ENCODE data around the gene METTL8. TPM values are rescaled to one million over a fixed set of nuclear protein-coding genes. Genes with fewer than 3 reads are reported as not detected.
"Not testable (repeated sequence)": the region's sequence is repeated elsewhere in the genome, so short reads cannot be mapped to it uniquely, and the experiment has no call there.

The METTL8 gene
- polyA plus RNA-seq, 3 donors: 13.9 to 17.3 (median 16.8) TPM

DNA sequence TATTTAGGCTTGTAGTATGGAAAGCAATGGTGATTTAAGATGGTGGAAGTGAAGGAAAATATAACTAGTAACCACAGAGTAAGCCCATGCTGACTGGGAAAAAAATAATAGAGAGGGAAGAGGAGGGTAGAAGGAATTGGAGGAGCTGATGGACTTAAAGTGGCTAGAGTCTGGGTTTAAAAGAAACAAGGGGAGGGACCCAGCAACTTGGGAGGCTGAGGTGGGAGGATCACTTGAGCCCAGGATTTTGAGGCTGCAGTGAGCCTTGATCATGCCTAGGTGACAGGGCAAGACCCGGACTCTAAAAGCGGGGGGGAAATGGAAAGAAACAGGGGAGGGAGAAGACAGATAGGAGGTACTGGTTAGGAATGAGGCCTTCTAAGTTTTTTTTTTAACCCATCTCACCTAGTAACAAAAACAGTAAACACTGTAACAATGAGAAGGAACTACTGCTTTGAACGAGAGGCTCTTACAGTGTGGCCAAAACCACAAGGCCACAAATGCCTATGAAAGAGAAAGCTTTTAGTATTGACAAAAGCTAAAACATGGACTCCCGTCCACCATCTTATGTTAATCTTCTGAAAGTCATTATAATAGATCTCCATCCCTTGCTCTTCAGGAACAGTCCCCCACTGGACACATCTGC is 26.6 kb downstream of the METTL8 start:
- no peak for DNase-seq (ENCODE audit: extremely low read depth in 1 of 11, low read depth in 9 of 11, low spot score in 4 of 11)

DNA sequence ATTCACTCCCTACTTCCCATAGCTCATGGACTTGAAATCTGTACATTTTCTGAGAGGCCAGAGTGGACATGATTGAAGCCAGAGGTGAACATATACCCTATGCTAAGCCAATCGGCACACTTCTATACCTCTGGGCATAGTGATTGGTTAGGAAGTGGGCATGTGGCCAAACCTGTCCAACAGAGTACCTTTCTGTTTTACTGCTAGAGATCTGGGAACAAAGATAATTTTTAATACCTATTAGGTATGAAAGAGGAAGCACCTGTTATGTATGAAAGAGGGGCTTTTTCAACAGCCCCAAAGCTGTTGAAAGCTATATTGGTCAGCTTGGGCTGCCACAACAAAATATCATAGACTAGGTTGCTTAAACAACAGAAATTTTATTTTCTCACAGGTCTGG is 27.7 kb downstream of the METTL8 start:
- no peak for DNase-seq (ENCODE audit: extremely low read depth in 1 of 11, low read depth in 9 of 11, low spot score in 4 of 11)

GRCh38 chr2:171405546-171405945 is 28.2 kb downstream of the METTL8 start:
- DNase-seq (ENCODE audit: extremely low read depth in 1 of 11, low read depth in 9 of 11, low spot score in 4 of 11): no peak

GRCh38 chr2:171404719-171405118 is 29.1 kb downstream of the METTL8 start:
- DNase-seq (ENCODE audit: extremely low read depth in 1 of 11, low read depth in 9 of 11, low spot score in 4 of 11): no peak

DNA sequence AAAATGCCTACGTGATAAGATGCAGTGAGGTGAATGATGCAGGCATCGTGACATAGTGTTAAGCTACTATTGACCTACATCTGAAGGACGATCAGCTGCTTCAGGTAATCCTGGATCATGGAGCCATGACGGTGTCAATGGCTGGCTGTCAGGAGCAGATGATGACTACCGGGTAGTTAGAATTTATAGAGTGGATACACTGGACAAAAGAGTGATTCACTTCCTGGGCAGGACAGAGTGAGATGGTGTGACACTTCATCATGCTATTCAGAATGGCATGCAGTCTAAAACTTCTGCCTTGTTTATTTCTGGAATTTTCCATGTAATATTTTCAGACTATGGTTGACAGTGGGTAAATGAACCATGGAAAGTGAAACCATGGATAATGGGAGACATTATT is 29.5 kb downstream of the METTL8 start:
- DNase-seq (ENCODE audit: extremely low read depth in 1 of 11, low read depth in 9 of 11, low spot score in 4 of 11): no peak

GRCh38 chr2:171402906-171403580 is 30.7 kb downstream of the METTL8 start:
- DNase-seq (ENCODE audit: extremely low read depth in 1 of 11, low read depth in 9 of 11, low spot score in 4 of 11): no peak

DNA sequence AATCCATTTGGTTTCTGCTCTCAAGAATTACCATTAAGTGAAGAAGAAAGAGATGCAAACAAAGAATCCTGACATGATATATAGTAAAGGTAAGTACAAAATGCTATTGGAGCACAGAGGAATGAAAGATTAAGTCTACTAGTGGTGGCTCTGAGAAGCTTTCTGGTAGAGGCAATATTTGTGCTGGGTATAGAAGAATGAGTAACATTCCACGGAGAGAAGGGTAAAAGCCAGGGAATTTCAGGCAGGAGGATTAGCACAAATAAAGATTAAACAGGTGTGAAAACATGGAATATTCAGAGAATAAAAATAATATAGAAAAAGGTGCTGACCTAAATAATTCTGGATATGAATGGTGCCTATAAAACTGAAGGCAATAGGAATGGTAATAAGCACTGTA is 31.8 kb downstream of the METTL8 start:
- DNase-seq (ENCODE audit: extremely low read depth in 1 of 11, low read depth in 9 of 11, low spot score in 4 of 11): no peak

DNA sequence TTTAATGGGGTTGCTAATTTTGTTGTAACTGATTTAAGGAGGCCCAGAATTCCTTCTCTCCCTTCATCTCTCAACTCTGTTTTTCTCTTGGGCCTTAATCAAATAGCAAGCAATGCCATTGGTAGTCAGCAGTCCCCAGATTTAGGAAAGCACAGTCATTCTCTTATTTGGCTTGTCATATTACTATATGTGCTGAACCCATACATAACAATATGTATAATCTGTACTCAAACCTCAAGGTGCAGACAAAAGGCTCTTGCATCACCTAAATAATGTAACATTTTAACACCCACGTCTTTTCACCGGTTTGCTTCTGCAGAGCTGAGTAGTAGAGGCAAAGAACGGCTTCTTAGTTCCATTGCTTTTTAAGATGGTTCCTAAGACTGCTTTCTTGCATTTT is 33.4 kb downstream of the METTL8 start:
- DNase-seq (ENCODE audit: extremely low read depth in 1 of 11, low read depth in 9 of 11, low spot score in 4 of 11): no peak

GRCh38 chr2:171399292-171399691 is 34.5 kb downstream of the METTL8 start:
- no peak for DNase-seq (ENCODE audit: extremely low read depth in 1 of 11, low read depth in 9 of 11, low spot score in 4 of 11)

- no peak for DNase-seq (ENCODE audit: extremely low read depth in 1 of 11, low read depth in 9 of 11, low spot score in 4 of 11)
Observed at GRCh38 chr2:171394164-171394740, 39.5 kb downstream of the METTL8 start.

DNA sequence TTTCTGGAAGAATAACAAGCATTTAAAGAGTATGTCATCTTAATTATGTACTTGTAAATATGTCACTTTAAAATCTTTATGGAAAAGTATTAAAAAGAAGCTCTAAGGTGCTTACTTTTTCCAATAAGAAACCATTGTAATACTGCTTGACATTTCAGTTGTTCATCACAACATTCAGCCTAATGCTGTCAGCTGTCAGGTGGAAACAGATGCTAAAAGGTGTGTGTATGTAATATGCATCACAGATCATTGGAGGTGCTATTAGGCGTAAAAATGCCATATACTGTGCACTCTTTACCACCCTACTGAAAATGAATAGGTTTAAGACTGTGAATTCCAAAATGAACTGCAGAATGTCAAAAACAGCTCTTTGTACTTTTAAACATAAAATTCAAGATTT is 40.3 kb downstream of the METTL8 start:
- no peak for DNase-seq (ENCODE audit: extremely low read depth in 1 of 11, low read depth in 9 of 11, low spot score in 4 of 11)

DNA sequence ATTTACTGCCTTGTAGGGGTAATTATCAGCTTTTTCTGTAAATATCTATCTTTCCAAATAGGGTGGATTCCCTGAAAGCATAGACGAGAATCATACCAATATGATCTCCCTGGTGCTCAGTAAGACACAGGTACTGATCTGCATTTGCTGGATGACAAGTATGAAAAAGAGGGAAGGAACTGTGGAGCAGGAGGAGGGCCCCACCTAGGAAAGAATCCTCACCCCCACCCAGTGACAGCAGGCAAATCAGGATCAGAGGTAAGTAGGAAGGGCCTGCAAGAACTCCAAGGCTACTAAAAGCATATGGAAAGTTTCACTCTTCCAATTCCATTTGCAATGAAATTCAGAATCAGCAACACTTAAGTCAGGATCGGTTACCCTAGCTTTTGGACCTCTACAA is 42.3 kb downstream of the METTL8 start:
- DNase-seq (ENCODE audit: extremely low read depth in 1 of 11, low read depth in 9 of 11, low spot score in 4 of 11): no peak

DNA sequence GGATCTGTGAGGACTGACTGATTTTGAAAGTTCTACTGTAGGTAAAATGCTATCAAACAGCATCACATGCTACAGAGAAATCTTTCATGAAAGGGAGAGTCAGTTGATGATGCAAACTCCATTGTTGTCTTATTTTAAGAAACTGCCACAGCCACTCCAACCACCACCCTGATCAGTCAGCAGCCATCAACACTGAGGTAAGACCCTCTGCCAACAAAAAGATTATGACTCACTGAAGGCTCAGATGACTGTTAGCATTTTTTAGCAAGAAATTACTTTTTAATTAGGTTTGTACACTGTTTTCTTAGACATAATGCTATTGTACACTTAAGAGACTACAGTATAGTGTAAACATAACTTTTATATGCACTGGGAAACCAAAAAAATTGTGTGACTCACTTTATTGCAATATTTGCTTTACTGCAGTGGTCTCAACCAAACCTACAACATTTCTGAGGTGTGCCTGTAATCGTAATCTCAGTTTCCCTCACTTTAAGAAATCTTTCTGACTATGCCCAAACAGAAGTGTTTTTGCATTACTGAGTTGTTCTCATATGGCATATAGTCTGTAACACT is 42.8 kb downstream of the METTL8 start:
- no peak for DNase-seq (ENCODE audit: extremely low read depth in 1 of 11, low read depth in 9 of 11, low spot score in 4 of 11)

DNA sequence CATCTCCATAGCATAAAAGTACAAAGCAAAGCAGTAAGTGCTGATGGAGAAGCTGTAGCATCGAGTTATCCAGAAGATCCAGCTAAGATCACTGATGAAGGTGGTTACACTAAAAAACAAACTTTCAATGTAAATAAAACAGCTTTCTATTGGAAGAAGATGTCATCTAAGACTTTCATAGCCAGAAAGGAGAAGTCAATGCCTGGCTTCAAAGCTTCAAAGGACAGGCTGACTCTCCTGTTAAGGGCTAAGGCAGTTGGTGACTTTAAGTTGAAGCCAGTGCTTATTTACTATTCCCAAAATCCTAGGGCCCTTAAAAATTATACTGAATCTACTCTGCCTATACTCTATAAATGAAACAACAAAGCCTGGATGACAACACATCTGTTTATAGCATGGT is 44.0 kb downstream of the METTL8 start:
- no peak for DNase-seq (ENCODE audit: extremely low read depth in 1 of 11, low read depth in 9 of 11, low spot score in 4 of 11)

DNA sequence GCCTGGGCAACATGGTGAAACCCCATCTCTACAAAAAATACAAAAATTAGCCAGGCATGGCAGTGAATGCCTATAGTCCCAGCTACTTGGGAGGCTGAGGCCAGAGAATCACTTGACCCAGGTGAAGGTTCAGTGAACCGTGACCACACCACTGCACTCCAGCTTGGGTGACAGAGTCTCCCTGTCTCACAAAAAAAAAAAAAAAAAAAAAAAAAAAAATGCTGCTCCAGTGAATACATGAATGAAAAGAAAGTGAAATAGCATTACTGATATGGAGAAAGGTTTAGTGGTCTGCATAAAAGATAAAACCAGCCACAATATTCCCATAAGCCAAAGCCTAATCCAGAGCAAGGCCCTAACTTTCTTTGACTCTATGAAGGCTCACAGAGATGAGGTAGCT is 44.5 kb downstream of the METTL8 start:
- no peak for DNase-seq (ENCODE audit: extremely low read depth in 1 of 11, low read depth in 9 of 11, low spot score in 4 of 11)

GRCh38 chr2:171387052-171387451 is 46.7 kb downstream of the METTL8 start:
- no peak for DNase-seq (ENCODE audit: extremely low read depth in 1 of 11, low read depth in 9 of 11, low spot score in 4 of 11)

- no peak for DNase-seq (ENCODE audit: extremely low read depth in 1 of 11, low read depth in 9 of 11, low spot score in 4 of 11)
Observed at GRCh38 chr2:171386627-171387026, 47.2 kb downstream of the METTL8 start.

GRCh38 chr2:171383134-171383533 is 50.7 kb downstream of the METTL8 start:
- no peak for DNase-seq (ENCODE audit: extremely low read depth in 1 of 11, low read depth in 9 of 11, low spot score in 4 of 11)

- not testable (repeated sequence) for DNase-seq (ENCODE audit: extremely low read depth in 1 of 11, low read depth in 9 of 11, low spot score in 4 of 11)
Observed at GRCh38 chr2:171382175-171382574, 51.6 kb downstream of the METTL8 start.

GRCh38 chr2:171377852-171378251 is 55.9 kb downstream of the METTL8 start:
- not testable (repeated sequence) for DNase-seq (ENCODE audit: extremely low read depth in 1 of 11, low read depth in 9 of 11, low spot score in 4 of 11)

Data from renal cortex interstitium (tissue), 11 donors.